Pulmonary artery endothelial cell (primary cell): ENCODE data around the gene CCDC188. TPM values are rescaled to one million over a fixed set of nuclear protein-coding genes. Genes with fewer than 3 reads are reported as not detected.

Source experiments
- DNase-seq: peaks from one replicate; pipeline ENCODE4 v3.0.0-alpha.2; 2011; ENCODE audit warnings: low read depth, low spot score
- total RNA-seq: library from RNA; depleted of rRNA; stranded (reverse); fragments of >200 nt; gene quantifications from 2 replicates; pipeline ENCODE4 v1.2.3, GENCODE V29; 2014

Gene CCDC188
- total RNA-seq, 1 donor from 2014 or later, result 10.0 TPM

GRCh38 chr22:20135806-20136602 lies 14.9 kb downstream of the CCDC188 start:
- no peak for DNase-seq

- no peak for DNase-seq
Measured at GRCh38 chr22:20135265-20135664, 15.6 kb downstream of the CCDC188 start.

- DNase-seq, result no peak
Measured at GRCh38 chr22:20133930-20134549, 16.8 kb downstream of the CCDC188 start.

GRCh38 chr22:20132686-20133246 lies 18.1 kb downstream of the CCDC188 start:
- DNase-seq, result no peak

GRCh38 chr22:20131859-20132685 lies 18.8 kb downstream of the CCDC188 start:
- no peak for DNase-seq

GRCh38 chr22:20131597-20131858 lies 19.3 kb downstream of the CCDC188 start, which contains the start of gene ZDHHC8:
ZDHHC8 (plus strand) TSS chr22:20131804; CDS start chr22:20131948, 144 bp downstream.
- no peak for DNase-seq

- peak; percentile 47 for DNase-seq
Measured at GRCh38 chr22:20130731-20131596, 19.9 kb downstream of the CCDC188 start.

- no peak for DNase-seq
Measured at GRCh38 chr22:20130319-20130718, 20.5 kb downstream of the CCDC188 start.

- DNase-seq, result no peak
Measured at GRCh38 chr22:20129747-20130014, 21.2 kb downstream of the CCDC188 start.

- DNase-seq, result no peak
Measured at GRCh38 chr22:20128902-20129746, 21.7 kb downstream of the CCDC188 start.

GRCh38 chr22:20128619-20128901 lies 22.3 kb downstream of the CCDC188 start:
- DNase-seq, result no peak

- no peak for DNase-seq
Measured at GRCh38 chr22:20127869-20128618, 22.8 kb downstream of the CCDC188 start.

GRCh38 chr22:20127318-20127868 lies 23.5 kb downstream of the CCDC188 start:
- no peak for DNase-seq

GRCh38 chr22:20126284-20127029 lies 24.4 kb downstream of the CCDC188 start:
- DNase-seq, result no peak

- no peak for DNase-seq
Measured at GRCh38 chr22:20125201-20126174, 25.4 kb downstream of the CCDC188 start.

- DNase-seq, result no peak
Measured at GRCh38 chr22:20124083-20124787, 26.6 kb downstream of the CCDC188 start.
